CD1c-positive myeloid dendritic cell (primary cell): ENCODE measurements around the gene ZNF700.
"Not testable (repeated sequence)": the region's sequence is repeated elsewhere in the genome, so short reads cannot be mapped to it uniquely, and the experiment has no call there.

Experiments used
- DNase-seq: peaks from one replicate; pipeline ENCODE4 v3.0.0-alpha.2; 2016; ENCODE audit errors: extremely low spot score

Gene ZNF700

GRCh38 chr19:11924886-11925650 lies at the start of gene ZNF700:
Gene ZNF700 (plus strand): TSS chr19:11925107. CDS start chr19:11925211, 104 bp downstream.
- peak; percentile 91 for DNase-seq

- peak; percentile 37 for DNase-seq
These were observed 45.1 kb upstream of the ZNF700 start for GRCh38 chr19:11879687-11880266.

GRCh38 chr19:11880598-11880997 lies 44.3 kb upstream of the ZNF700 start:
- DNase-seq: no peak

- DNase-seq: peak; percentile 76
These were observed 43.6 kb upstream of the ZNF700 start for GRCh38 chr19:11881151-11881800.

- DNase-seq: no peak
These were observed 42.3 kb upstream of the ZNF700 start for GRCh38 chr19:11882606-11883005.

- DNase-seq: no peak
These were observed 37.7 kb upstream of the ZNF700 start for GRCh38 chr19:11887234-11887610.

- peak; percentile 55 for DNase-seq
These were observed 37.0 kb upstream of the ZNF700 start, which contains the start of gene ZNF69 for GRCh38 chr19:11887611-11888531. Gene ZNF69 (plus strand): TSS chr19:11887782. CDS start chr19:11887924, 142 bp downstream.

GRCh38 chr19:11889901-11890300 lies 35.0 kb upstream of the ZNF700 start:
- DNase-seq: not testable (repeated sequence)

GRCh38 chr19:11890634-11891033 lies 34.3 kb upstream of the ZNF700 start:
- DNase-seq: no peak

- no peak for DNase-seq
These were observed 30.1 kb upstream of the ZNF700 start for GRCh38 chr19:11894851-11895250.

- no peak for DNase-seq
These were observed 22.7 kb upstream of the ZNF700 start for GRCh38 chr19:11902228-11902627.

- DNase-seq: no peak
These were observed 19.0 kb upstream of the ZNF700 start for GRCh38 chr19:11905928-11906327.

- DNase-seq: not testable (repeated sequence)
These were observed 13.0 kb upstream of the ZNF700 start for GRCh38 chr19:11911937-11912336.

- DNase-seq: not testable (repeated sequence)
These were observed 10.4 kb upstream of the ZNF700 start for GRCh38 chr19:11914417-11915051.

GRCh38 chr19:11921852-11922495 lies 2.9 kb upstream of the ZNF700 start:
- DNase-seq: no peak

GRCh38 chr19:11925651-11926187 lies 812 bp downstream of the ZNF700 start:
- DNase-seq: not testable (repeated sequence)

GRCh38 chr19:11927227-11927626 lies 2.3 kb downstream of the ZNF700 start:
- no peak for DNase-seq

- peak; percentile 6 for DNase-seq
These were observed 6.1 kb downstream of the ZNF700 start for GRCh38 chr19:11931051-11931450.

- no peak for DNase-seq
These were observed 6.6 kb downstream of the ZNF700 start for GRCh38 chr19:11931513-11931912.

GRCh38 chr19:11935829-11936228 lies 10.9 kb downstream of the ZNF700 start:
- DNase-seq: not testable (repeated sequence)
